IPS-20b (cell line): ENCODE measurements around the gene TNS1.
"Not testable (repeated sequence)": the region's sequence is repeated elsewhere in the genome, so short reads cannot be mapped to it uniquely, and the experiment has no call there.

Experiments used
- H3K27ac ChIP-seq: one replicate; pipeline ENCODE4 v1.5.1; 2013; ENCODE audit warnings: low read length
- H3K27me3 ChIP-seq: 2 replicates; pipeline ENCODE4 v1.6.1; 2013; ENCODE audit warnings: mild to moderate bottlenecking, low read length, inconsistent platforms; ENCODE audit not compliant: insufficient read depth
- H3K36me3 ChIP-seq: 2 replicates; pipeline ENCODE4 v1.6.1; 2013; ENCODE audit warnings: low read depth, mild to moderate bottlenecking, inconsistent platforms, low read length, moderate library complexity; ENCODE audit not compliant: insufficient read depth
- H3K4me1 ChIP-seq: 2 replicates; pipeline ENCODE4 v1.6.1; 2013; ENCODE audit warnings: mild to moderate bottlenecking, control low read depth, inconsistent platforms, low read length, moderate library complexity; ENCODE audit not compliant: insufficient read depth
- H3K4me3 ChIP-seq: 2 replicates; pipeline ENCODE4 v1.5.1; 2013; ENCODE audit warnings: mild to moderate bottlenecking, low read length, inconsistent platforms
- H3K9ac ChIP-seq: 2 replicates; pipeline ENCODE4 v1.6.1; 2013; ENCODE audit warnings: low read depth, mild to moderate bottlenecking, inconsistent platforms, low read length, moderate library complexity
- H3K9me3 ChIP-seq: 2 replicates; pipeline ENCODE4 v1.6.1; 2013; ENCODE audit warnings: mild to moderate bottlenecking, low read depth, low read length, inconsistent platforms; ENCODE audit not compliant: insufficient read depth

The TNS1 gene

DNA sequence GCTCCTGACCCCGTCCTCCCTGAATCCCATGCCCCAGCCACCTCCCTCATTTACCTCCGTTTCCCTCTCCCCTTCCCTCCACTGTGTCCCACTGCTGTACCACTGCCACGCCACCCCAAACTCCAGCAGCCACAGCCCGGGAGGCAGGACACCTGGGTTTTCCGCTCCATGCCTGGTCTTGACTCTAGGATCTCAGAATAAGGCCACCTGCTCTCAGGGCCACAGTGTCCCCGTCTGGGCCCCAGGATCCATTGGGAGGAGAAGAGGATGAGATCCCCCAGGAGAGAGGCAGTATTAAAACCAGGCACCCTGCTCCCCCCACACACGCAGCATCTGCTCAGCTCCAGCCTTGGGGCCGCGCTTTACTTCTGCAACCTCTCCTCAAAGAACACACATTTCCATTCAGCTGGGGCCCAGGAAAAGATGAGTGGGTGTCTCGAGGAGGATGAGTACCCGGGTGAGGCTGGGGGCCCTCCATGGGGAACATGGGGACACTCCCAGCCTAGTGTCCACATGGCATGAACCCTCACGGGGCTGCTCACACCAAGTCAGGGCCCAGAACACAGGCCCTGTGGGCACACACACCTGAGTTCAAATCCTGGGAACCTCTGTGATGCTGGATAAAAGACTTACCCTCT is 32.8 kb upstream of the TNS1 start:
- H3K36me3 ChIP-seq: no peaks in the 10 kb centered on the region
- H3K4me1 ChIP-seq: no peaks in the 10 kb centered on the region
- H3K9ac ChIP-seq: no peak overlapping the region
- peaks cover 35% of the 10 kb centered on the region for H3K27me3 ChIP-seq
- H3K4me3 ChIP-seq: no peak overlapping the region
- H3K9me3 ChIP-seq: no peaks in the 10 kb centered on the region
- no peak overlapping the region for H3K27ac ChIP-seq

DNA sequence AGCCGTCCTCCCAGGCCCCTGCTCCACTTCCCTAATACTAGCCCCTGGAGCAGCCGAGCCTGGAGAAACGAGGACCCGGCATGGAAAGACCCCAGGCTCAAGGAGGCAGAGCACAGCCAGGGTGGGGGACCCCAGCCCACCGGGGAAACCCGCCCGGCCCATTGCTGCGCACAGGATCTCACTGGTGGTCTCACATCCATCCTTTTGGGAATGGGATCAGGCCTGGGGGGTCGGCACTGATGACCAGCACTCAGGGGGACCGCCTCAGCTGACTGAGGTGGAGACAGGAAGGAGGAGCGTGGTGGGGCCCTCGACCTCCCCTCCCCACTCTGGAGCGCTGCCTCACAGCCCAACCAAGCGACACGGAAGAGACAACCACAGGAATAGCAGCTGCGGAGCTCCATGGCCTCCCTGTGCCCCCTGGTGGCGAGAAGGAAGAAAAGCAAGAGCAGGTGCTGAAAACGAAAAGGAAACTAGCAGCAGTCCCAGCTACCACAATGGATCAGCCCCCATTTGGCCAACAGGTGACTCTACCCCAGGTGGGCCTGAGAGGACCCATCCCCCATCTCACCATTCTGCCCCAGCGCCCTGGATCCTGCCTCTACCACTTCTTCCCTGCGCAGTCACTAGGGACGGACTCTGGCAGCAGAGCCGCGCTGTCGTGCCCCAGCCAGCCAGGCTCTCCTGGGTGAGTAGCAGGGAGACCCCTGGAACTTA is 31.9 kb upstream of the TNS1 start:
- H3K27ac ChIP-seq, H3K9ac ChIP-seq, H3K9me3 ChIP-seq, H3K4me1 ChIP-seq, H3K36me3 ChIP-seq: not testable (repeated sequence)
- H3K27me3 ChIP-seq: peaks cover 40% of the 10 kb centered on the region
- peak overlapping the region; percentile 69 for H3K4me3 ChIP-seq

DNA sequence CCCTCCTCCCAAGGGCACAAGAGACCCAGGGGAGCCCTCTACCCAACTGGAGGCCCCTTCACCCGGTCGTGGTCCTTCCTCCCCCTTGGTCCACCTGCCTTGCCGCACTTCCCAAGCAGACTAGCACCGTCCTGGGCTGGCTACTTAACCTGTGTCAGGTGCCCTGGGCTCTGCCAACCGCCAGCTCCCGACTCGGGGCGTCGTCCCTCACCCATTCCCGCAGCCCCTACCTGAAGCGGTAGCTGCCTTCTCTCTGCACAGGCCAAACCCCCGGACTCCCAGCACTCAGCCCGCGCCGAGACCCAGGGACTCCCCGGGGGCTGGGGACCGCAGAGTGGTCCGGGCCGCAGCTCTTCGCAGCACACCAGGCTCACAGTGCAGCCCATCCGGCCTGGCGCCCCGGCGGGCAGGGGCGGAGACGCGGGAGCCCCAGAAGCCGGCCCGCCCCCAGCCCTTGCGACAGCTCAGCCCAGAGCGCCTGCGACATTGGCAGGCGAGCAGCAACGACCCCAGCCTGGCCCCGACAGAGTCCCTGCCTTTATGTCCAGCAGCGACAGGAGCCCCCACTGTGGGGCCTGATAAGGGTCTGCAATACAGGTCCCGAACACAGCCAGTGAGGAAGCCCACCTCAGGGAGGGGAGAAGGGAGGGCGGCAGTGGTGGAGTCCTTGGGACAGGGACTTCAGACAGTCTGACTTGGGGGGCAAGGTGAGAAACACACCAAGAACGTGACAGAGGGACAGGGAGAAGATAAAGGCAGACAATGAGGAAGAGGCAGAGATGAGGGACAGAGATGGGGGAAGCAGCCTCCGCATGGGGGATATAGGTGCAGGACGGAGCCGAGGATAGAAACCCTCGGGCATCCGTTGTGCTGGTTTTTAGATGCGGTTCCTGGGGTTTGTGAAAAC is 31.0 kb upstream of the TNS1 start:
- Histone ChIP-seq H3K9ac (no peak overlapping the region), H3K27me3 (peaks cover 40% of the 10 kb centered on the region), H3K9me3 (no peaks in the 10 kb centered on the region), H3K4me1 (no peaks in the 10 kb centered on the region), H3K36me3 (no peaks in the 10 kb centered on the region), H3K4me3 (peak overlapping the region; percentile 69), H3K27ac (no peak overlapping the region)

DNA sequence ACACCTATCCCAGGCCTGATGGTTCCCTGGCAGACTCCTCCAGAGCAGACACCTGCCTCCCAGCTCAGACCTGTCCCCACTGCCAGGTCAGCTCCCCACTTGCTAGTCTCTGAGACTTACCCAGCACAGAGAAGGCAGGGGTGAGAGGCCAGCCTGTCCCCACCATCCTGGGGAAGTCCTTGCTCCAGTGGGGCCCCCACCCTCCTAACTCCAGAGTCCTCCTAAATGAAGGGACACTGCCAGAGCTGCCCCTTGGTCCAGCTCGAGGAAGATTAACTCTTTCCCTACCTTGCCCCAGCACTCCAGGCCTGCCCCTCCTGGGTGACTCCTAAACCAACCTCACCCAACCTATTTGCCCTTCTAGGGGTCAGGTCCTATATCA is 30.4 kb upstream of the TNS1 start:
- H3K27me3 ChIP-seq: peaks cover 40% of the 10 kb centered on the region
- no peak overlapping the region for H3K27ac ChIP-seq
- H3K4me1 ChIP-seq: no peaks in the 10 kb centered on the region
- H3K4me3 ChIP-seq: 0 out of 2 replicates have a peak overlapping the region, but pooled peaks have one; percentile 69
- no peaks in the 10 kb centered on the region for H3K36me3 ChIP-seq
- no peaks in the 10 kb centered on the region for H3K9me3 ChIP-seq
- no peak overlapping the region for H3K9ac ChIP-seq

DNA sequence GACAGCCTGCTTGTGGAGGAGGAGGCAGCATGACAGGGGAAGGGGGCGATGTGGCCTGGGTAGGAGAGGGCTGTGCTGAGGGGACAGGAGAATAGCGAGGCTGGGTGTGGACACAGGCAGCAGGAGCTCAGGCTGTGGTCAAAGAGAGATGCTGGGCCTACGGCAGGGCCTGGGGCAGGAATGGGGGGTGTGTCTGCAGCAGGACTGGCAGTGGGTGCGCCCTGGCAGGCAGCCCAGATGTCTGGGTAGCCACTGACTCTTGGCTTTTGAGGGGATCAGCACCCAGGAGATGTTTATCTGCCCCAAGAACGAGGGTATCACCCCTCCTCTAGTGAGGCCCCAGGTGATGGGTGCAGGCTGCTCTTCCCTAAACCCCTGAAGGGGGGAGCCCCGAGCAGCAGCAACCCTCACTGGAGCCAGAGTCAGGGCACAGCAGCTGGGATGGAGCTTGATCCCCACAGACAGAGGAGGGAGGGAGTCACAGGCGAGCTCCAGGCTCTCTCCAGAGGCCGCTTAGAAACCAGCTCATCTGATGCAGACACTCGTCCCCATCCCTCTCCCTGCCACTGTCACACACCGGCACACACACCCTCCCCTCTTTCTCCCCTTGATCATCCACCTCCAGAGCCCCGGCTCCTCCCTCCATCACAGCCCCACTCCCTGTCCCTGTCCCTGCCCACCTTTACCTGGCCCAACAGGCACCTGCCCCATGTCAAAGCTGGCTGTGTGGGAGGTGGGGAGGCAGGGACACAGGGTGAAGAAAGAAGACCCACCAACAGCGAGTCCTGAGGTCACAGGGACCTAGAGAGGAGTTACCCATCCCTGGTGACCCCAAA is 29.8 kb upstream of the TNS1 start:
- Histone ChIP-seq H3K27ac (no peak overlapping the region), H3K9ac (no peak overlapping the region), H3K4me1 (no peaks in the 10 kb centered on the region), H3K27me3 (peaks cover 40% of the 10 kb centered on the region), H3K4me3 (no peak overlapping the region), H3K9me3 (no peaks in the 10 kb centered on the region), H3K36me3 (no peaks in the 10 kb centered on the region)

DNA sequence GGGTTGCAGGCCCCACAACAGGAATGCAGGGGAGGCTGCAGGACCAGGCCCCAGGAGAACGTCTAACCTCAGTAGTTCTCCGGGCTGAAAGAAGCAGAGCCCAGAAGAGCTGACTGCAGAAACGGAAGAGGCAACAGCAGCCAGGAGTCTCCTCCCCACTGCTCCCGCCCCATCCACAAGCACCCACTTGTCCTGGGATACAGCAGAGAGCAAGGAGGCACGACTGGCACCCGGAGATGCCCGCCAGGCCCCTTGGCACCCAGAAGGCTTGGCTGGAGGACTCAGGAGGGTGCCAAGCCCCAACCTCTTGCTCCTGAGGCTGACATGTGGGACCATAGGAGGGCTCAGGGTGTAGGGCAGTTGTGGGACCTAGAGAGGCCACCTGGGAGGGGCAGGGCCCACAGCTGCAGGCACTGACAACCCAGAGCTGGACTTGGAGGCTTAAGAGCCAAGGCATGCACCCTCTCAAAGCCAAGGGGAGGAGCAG is 29.0 kb upstream of the TNS1 start:
- H3K9ac ChIP-seq: no peak overlapping the region
- H3K27ac ChIP-seq: no peak overlapping the region
- H3K4me3 ChIP-seq: no peak overlapping the region
- no peaks in the 10 kb centered on the region for H3K9me3 ChIP-seq
- peaks cover 36% of the 10 kb centered on the region for H3K27me3 ChIP-seq
- H3K36me3 ChIP-seq: no peaks in the 10 kb centered on the region
- no peaks in the 10 kb centered on the region for H3K4me1 ChIP-seq

DNA sequence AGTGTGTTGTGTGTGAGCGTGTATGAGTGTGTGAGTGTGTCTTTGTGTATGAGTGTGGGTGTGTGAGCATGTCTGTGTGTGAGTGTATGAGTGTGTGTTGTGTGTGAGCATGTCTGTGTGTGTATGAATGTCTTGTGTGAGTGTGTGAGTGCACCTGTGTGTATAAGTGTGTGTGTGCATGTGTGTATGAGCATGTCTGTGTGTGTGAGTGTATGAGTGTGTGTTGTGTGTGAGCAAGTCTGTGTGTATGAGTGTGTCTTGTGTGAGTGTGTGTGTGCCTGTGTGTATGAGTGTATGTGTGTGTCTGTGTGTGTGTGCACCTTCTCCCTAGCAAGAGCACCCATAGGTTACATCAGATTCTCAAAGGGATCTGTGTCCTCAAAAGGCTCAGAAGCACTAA is 28.5 kb upstream of the TNS1 start:
- H3K4me3 ChIP-seq: no peak overlapping the region
- H3K9me3 ChIP-seq: no peaks in the 10 kb centered on the region
- peaks cover 36% of the 10 kb centered on the region for H3K27me3 ChIP-seq
- no peak overlapping the region for H3K9ac ChIP-seq
- no peak overlapping the region for H3K27ac ChIP-seq
- H3K36me3 ChIP-seq: no peaks in the 10 kb centered on the region
- no peaks in the 10 kb centered on the region for H3K4me1 ChIP-seq

DNA sequence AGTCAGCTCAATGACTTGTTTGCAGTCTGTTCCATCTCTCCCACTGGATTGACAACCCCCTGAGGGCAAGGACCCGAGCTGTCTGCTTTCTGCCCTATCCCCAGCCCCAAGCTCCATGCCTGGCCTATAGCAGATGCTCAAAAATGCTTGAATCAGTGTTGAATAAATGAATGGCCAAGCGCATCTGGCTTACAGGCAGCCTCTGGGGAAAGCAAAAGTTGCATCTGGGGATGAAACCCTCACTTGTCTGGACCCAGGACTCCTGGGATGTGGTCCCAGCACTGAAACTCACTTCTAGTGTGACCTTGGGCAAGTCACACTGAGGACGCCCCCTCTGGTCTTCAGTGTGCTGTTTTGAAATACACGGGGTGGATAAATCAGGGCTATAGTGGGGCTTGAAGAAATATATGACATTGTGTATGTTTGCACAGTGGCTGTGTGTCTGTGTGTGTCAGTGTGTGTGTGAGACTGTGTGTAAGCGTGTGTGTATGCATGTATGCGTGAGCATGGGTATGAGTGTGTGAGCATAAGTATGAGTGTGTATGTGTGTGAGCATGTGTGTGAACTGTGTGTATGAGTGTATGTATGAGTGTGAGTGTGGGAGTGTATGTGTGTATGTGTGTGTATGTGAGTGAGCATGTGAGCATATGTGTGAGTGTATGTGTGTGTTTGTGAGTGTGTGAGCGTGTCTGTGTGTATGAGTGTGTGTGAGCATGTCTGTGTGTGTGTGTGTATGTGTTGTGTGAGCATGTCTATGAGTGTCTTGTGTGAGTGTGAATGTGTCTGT is 27.8 kb upstream of the TNS1 start:
- no peak overlapping the region for H3K4me3 ChIP-seq
- no peaks in the 10 kb centered on the region for H3K36me3 ChIP-seq
- no peaks in the 10 kb centered on the region for H3K9me3 ChIP-seq
- H3K27ac ChIP-seq: no peak overlapping the region
- H3K27me3 ChIP-seq: peaks cover 36% of the 10 kb centered on the region
- no peak overlapping the region for H3K9ac ChIP-seq
- no peaks in the 10 kb centered on the region for H3K4me1 ChIP-seq

DNA sequence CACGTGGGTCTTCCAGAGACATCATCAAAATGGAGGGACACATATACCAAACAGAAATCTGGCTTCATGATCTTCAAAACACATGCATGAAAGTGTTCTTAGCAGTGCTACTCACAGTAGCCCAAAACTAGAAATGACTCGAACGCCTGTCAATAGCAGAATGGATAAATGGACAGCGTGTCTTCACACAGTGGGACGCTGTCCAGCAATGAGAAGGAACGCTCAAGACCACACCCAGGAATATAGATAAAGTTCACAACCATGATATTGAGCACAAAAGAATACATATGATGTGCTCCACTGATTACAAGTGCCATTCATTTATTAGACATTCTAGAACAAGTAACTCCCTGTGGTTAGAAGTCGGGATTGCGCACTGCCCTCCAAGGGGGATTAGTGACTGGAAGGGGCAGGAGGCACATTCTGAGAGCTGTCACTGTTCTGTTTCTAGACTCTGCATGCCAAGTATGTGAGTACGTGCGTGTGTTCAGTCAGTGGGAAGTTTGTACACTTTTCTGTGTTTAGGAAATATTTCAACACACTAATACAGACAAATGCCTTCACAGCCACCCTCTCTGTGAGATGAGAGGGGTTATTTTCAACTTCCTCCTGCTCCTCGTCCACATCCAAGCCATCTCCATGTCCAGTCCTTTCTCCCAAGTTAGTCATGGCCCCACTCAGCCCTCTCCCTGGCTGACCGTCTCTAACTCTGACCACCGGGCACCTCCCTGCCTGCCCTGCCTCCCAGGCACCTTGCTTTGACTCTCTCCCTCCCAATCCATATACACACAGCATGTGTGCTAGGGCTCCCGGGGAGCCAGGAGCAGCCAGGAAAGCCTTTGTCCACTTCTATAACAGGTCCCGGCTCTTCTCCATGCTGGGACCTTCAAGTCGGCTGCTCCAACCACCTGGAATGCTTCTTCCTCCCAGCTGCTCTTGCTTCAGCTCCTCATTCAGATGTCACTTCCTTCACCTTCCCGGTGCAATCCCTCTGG is 26.9 kb upstream of the TNS1 start:
- Histone ChIP-seq H3K4me3 (no peak overlapping the region), H3K9me3 (no peaks in the 10 kb centered on the region), H3K27ac (no peak overlapping the region), H3K27me3 (peaks cover 35% of the 10 kb centered on the region), H3K9ac (no peak overlapping the region), H3K36me3 (no peaks in the 10 kb centered on the region), H3K4me1 (no peaks in the 10 kb centered on the region; the same call in 1 of the 2 replicates)
